Left forelimb (tissue), 1 donor: Measurements from ENCODE around the gene G3BP1.
"Not testable (repeated sequence)": the region's sequence is repeated elsewhere in the genome, so short reads cannot be mapped to it uniquely, and the experiment has no call there.

Experiments used
- DNase-seq: peaks from one replicate; pipeline ENCODE4 v3.0.0-alpha.2; 2018; ENCODE audit warnings: low spot score

The G3BP1 gene

GRCh38 chr5:151757233-151758140, 14.3 kb upstream of the G3BP1 start:
- DNase-seq, result no peak

GRCh38 chr5:151758141-151758429, 13.7 kb upstream of the G3BP1 start:
- DNase-seq, result no peak

- peak; percentile 94 for DNase-seq
These were observed 13.1 kb upstream of the G3BP1 start, which contains the start of gene ATOX1 for GRCh38 chr5:151758430-151759241. TSS of gene ATOX1 (minus strand) at chr5:151758631. CDS start at chr5:151758551, 80 bp downstream.

GRCh38 chr5:151764801-151765200, 7.0 kb upstream of the G3BP1 start:
- no peak for DNase-seq

GRCh38 chr5:151766975-151767374, 4.8 kb upstream of the G3BP1 start:
- no peak for DNase-seq

- DNase-seq, result peak; percentile 87
These were observed 1.1 kb upstream of the G3BP1 start for GRCh38 chr5:151770383-151771258.

GRCh38 chr5:151772029-151772845, 483 bp downstream of the G3BP1 start:
- DNase-seq, result no peak

- no peak for DNase-seq
These were observed 1.2 kb downstream of the G3BP1 start for GRCh38 chr5:151772846-151773561.

- no peak for DNase-seq
These were observed 2.2 kb downstream of the G3BP1 start for GRCh38 chr5:151773951-151774350.

GRCh38 chr5:151775025-151775606, 3.4 kb downstream of the G3BP1 start:
- no peak for DNase-seq

- no peak for DNase-seq
These were observed 7.9 kb downstream of the G3BP1 start for GRCh38 chr5:151779531-151780125.

- no peak for DNase-seq
These were observed 8.6 kb downstream of the G3BP1 start for GRCh38 chr5:151780348-151780747.

GRCh38 chr5:151781201-151781600, 9.4 kb downstream of the G3BP1 start:
- no peak for DNase-seq

- DNase-seq, result not testable (repeated sequence)
These were observed 11.9 kb downstream of the G3BP1 start for GRCh38 chr5:151783664-151784063.

- no peak for DNase-seq
These were observed 12.4 kb downstream of the G3BP1 start for GRCh38 chr5:151784141-151784540.

- DNase-seq, result no peak
These were observed 14.7 kb downstream of the G3BP1 start for GRCh38 chr5:151786468-151786867.

GRCh38 chr5:151787817-151788216, 16.1 kb downstream of the G3BP1 start:
- no peak for DNase-seq

- DNase-seq, result no peak
These were observed 21.6 kb downstream of the G3BP1 start for GRCh38 chr5:151793358-151793757.

GRCh38 chr5:151795426-151795825, 23.7 kb downstream of the G3BP1 start:
- no peak for DNase-seq

GRCh38 chr5:151798674-151799073, 26.9 kb downstream of the G3BP1 start:
- no peak for DNase-seq
